T-cell (primary cell): ENCODE measurements around the gene GFOD1. TPM values are rescaled to one million over a fixed set of nuclear protein-coding genes. Genes with fewer than 3 reads are reported as not detected.

Experiments
- ATAC-seq, 4 experiments: fragments of 200-7000 bp in 3 of 4; fragments of 150-1000 bp in 1 of 4; cut with Tn5 transposase; replicated peaks in 1 of 4; 1 replicate in 3 of 4; 2 replicates in 1 of 4; pipeline ENCODE4 v1.10.0; 2021; ENCODE audit warnings: moderate library complexity in 3 of 4, mild to moderate bottlenecking in 2 of 4, moderate number of reproducible peaks in 1 of 4
- CTCF ChIA-PET, 2 donors: fragments of 300-600 bp; sonication (Branson Sonifier 250); formaldehyde crosslinking; loops; one replicate each; lab custom pipeline; 2022; ENCODE audit warnings: antibody characterized with exemption in 2 of 2; lab: Charles Lee
- POLR2A ChIA-PET, 2 donors: fragments of 300-600 bp; sonication (Branson Sonifier 250); formaldehyde crosslinking; loops; one replicate each; lab custom pipeline; 2022; ENCODE audit warnings: antibody characterized with exemption in 2 of 2; lab: Charles Lee
- DNase-seq, 35 experiments: peaks; one replicate each; pipeline versions ENCODE4 v3.0.0 to v3.0.0-alpha.2; 2013 to 2023
- H3K27ac ChIP-seq: one replicate; pipeline ENCODE4 v1.5.1; 2013; ENCODE audit warnings: low read length
- H3K27me3 ChIP-seq, 2 experiments: replicated peaks in 1 of 2; 1 replicate in 1 of 2; 2 replicates in 1 of 2; pipeline versions ENCODE4 v1.6.1 to v1.7.0; 2013; ENCODE audit warnings: low read length in 1 of 2, mixed read lengths in 1 of 2; ENCODE audit not compliant: control insufficient read depth in 2 of 2, insufficient read depth in 2 of 2; ENCODE audit errors: extremely low read depth in 1 of 2
- H3K36me3 ChIP-seq, 2 donors: 1 replicate in 1 of 2; 2 replicates in 1 of 2; pipeline versions ENCODE4 v1.6.1 to v1.7.0; 2013; ENCODE audit warnings: low read length in 1 of 2; ENCODE audit not compliant: control insufficient read depth in 2 of 2, insufficient read depth in 1 of 2; ENCODE audit errors: extremely low read depth in 1 of 2
- H3K4me1 ChIP-seq, 2 experiments: 1 replicate in 1 of 2; 2 replicates in 1 of 2; pipeline versions ENCODE4 v1.6.1 to v1.7.0; 2013; ENCODE audit warnings: low read length in 2 of 2, mixed read lengths in 1 of 2; ENCODE audit not compliant: insufficient read depth in 2 of 2, control insufficient read depth in 1 of 2; ENCODE audit errors: extremely low read depth in 1 of 2
- H3K4me3 ChIP-seq, 2 donors: 1 replicate in 1 of 2; 2 replicates in 1 of 2; pipeline versions ENCODE4 v1.5.1 to v1.7.0; 2013; ENCODE audit warnings: mild to moderate bottlenecking in 2 of 2, low read length in 1 of 2, moderate library complexity in 1 of 2; ENCODE audit not compliant: control insufficient read depth in 1 of 2; ENCODE audit errors: extremely low read depth in 1 of 2
- H3K9me3 ChIP-seq: 2 replicates; pipeline ENCODE4 v1.7.0; 2013
- H3K27ac Mint-ChIP-seq, 2 donors: one replicate each; pipeline ENCODE4 v1.8.0; 2020 to 2021; ENCODE audit warnings: mild to moderate bottlenecking in 2 of 2, mixed read lengths in 2 of 2
- H3K27me3 Mint-ChIP-seq, 2 donors: one replicate each; pipeline ENCODE4 v1.8.0; 2021 to 2022; ENCODE audit warnings: mixed read lengths in 2 of 2
- H3K36me3 Mint-ChIP-seq: one replicate; pipeline ENCODE4 v1.8.0; 2021; ENCODE audit warnings: mixed read lengths
- H3K4me1 Mint-ChIP-seq, 3 donors: one replicate each; pipeline ENCODE4 v1.8.0; 2020 to 2022; ENCODE audit warnings: mixed read lengths in 3 of 3, mild to moderate bottlenecking in 1 of 3
- H3K4me3 Mint-ChIP-seq, 3 donors: one replicate each; pipeline ENCODE4 v1.8.0; 2020 to 2022; ENCODE audit warnings: mild to moderate bottlenecking in 3 of 3, mixed read lengths in 3 of 3, moderate library complexity in 3 of 3
- H3K9me3 Mint-ChIP-seq, 3 donors: one replicate each; pipeline ENCODE4 v1.8.0; 2020 to 2022; ENCODE audit warnings: mixed read lengths in 3 of 3
- WGBS: methylation state at CpG from one replicate; pipeline ENCODE4 v1.1.5; 2013; ENCODE audit warnings: missing lambda C conversion rate; ENCODE audit not compliant: insufficient coverage; 5-methylcytosine and 5-hydroxymethylcytosine counted together
- total RNA-seq, 35 experiments: library from RNA in 6 of 35; stranded (reverse) in 6 of 35; fragments of 120-200 nt in 1 of 35; gene quantifications; one replicate each; pipeline versions ENCODE4 v1.2.1 to v1.2.4 and lab custom pipeline; 2013 to 2026

The GFOD1 gene
- total RNA-seq, 5 donors from 2014 or later (not counting 1 experiment from before 2014, with no cell fraction given): 1.9 to 3.2 (median 2.3) TPM

GRCh38 chr6:13355999-13356785, 131.2 kb downstream of the GFOD1 start:
- Histone ChIP-seq H3K36me3 (no peaks in the 10 kb centered on the region), H3K27ac (peak overlapping the region; percentile 81), H3K4me1 (peaks cover 29 to 30% of the 10 kb centered on the region in 2 experiments), H3K9me3 (no peaks in the 10 kb centered on the region), H3K4me3 (peak overlapping the region; percentile 36 to 42), H3K27me3 (no peaks in the 10 kb centered on the region)
- H3K27ac Mint-ChIP-seq: peak overlapping the region; percentile 88 to 91
- no peaks in the 10 kb centered on the region for H3K36me3 Mint-ChIP-seq
- peak; percentile 90 to 97 (median 95) for ATAC-seq
- no peaks in the 10 kb centered on the region for H3K9me3 Mint-ChIP-seq
- H3K4me3 Mint-ChIP-seq: peak overlapping the region; percentile 67 to 83 (median 75)
- ChIA-PET POLR2A (interaction anchor here in 1 of 2 donors (0.6 kb wide), 3 partner anchors 10 to 1641 kb away, joined by 3 to 15 read pairs (median 10); no protein-coding TSS in a partner anchor), CTCF (interaction anchor here (0.6 to 2.4 kb wide), 6 partner anchors 13 to 391 kb away, joined by 3 to 13 read pairs (median 4); partner anchors contain the start of genes SIRT5 (in 1 of the 2) and TBC1D7 (in 1 of the 2))
- peak in 16 of 35 experiments; percentile 7 to 70 (median 20) for DNase-seq
- H3K4me1 Mint-ChIP-seq: peaks cover 34 to 49% (median 48%) of the 10 kb centered on the region in 3 donors
- 0% methylated on average over 1 of the region's 6 CpGs for WGBS
- no peaks in the 10 kb centered on the region for H3K27me3 Mint-ChIP-seq

- no peaks in the 10 kb centered on the region for H3K36me3 Mint-ChIP-seq
- peak overlapping the region; percentile 81 for H3K27ac ChIP-seq
- 10% methylated on average over 1 of the region's 7 CpGs for WGBS
- H3K4me1 Mint-ChIP-seq: peaks cover 34 to 48% (median 47%) of the 10 kb centered on the region in 3 donors
- H3K9me3 ChIP-seq: no peaks in the 10 kb centered on the region
- H3K27me3 ChIP-seq: no peaks in the 10 kb centered on the region
- CTCF ChIA-PET: interaction anchor here (0.6 to 2.4 kb wide), 5 partner anchors 12 to 219 kb away, joined by 3 to 13 read pairs (median 3); partner anchors contain the start of genes SIRT5 (in 1 of the 2) and TBC1D7 (in 1 of the 2)
- H3K4me3 Mint-ChIP-seq: peak overlapping the region; percentile 67 to 83 (median 75)
- POLR2A ChIA-PET: interaction anchor here in 1 of 2 donors (0.6 to 0.7 kb wide), 5 partner anchors 11 to 1640 kb away, joined by 3 to 22 read pairs (median 3); no protein-coding TSS in a partner anchor
- peak overlapping the region; percentile 36 to 42 for H3K4me3 ChIP-seq
- H3K4me1 ChIP-seq: peaks cover 29 to 30% of the 10 kb centered on the region in 2 experiments
- no peaks in the 10 kb centered on the region for H3K9me3 Mint-ChIP-seq
- DNase-seq (peak in 5 of 35 experiments; percentile 6 to 59 (median 12)), ATAC-seq (peak; percentile 56 to 78 (median 61))
- no peaks in the 10 kb centered on the region for H3K27me3 Mint-ChIP-seq
- H3K27ac Mint-ChIP-seq: peak overlapping the region; percentile 88 to 91
- H3K36me3 ChIP-seq: no peaks in the 10 kb centered on the region
Measured at GRCh38 chr6:13355043-13355945, 132.1 kb downstream of the GFOD1 start.

- ATAC-seq (no peak), DNase-seq (no peak)
- Mint-ChIP-seq H3K36me3 (no peaks in the 10 kb centered on the region), H3K27ac (peak overlapping the region; percentile 88 to 91), H3K4me1 (peaks cover 34 to 48% (median 47%) of the 10 kb centered on the region in 3 donors), H3K9me3 (no peaks in the 10 kb centered on the region), H3K27me3 (no peaks in the 10 kb centered on the region), H3K4me3 (peak overlapping the region in 1 of 3 donors; percentile 83)
- H3K27me3 ChIP-seq: no peaks in the 10 kb centered on the region
- ChIA-PET CTCF (interaction anchor here (0.6 to 2.4 kb wide), 5 partner anchors 17 to 220 kb away, joined by 3 to 13 read pairs (median 3); partner anchors contain the start of genes SIRT5 (in 1 of the 2) and TBC1D7 (in 1 of the 2)), POLR2A (no interaction called here)
- no peaks in the 10 kb centered on the region for H3K9me3 ChIP-seq
- H3K27ac ChIP-seq: peak overlapping the region; percentile 81
- H3K4me3 ChIP-seq: no peak overlapping the region
- H3K36me3 ChIP-seq: no peaks in the 10 kb centered on the region
- 96% methylated on average over 10 of the region's 13 CpGs for WGBS
- peaks cover 29 to 30% of the 10 kb centered on the region in 2 experiments for H3K4me1 ChIP-seq
Measured at GRCh38 chr6:13354331-13355042, 132.9 kb downstream of the GFOD1 start.

- CTCF ChIA-PET: no interaction called here
- no peaks in the 10 kb centered on the region for H3K27me3 Mint-ChIP-seq
Measured at GRCh38 chr6:13352165-13352564, 135.2 kb downstream of the GFOD1 start.

GRCh38 chr6:13351271-13351670, 136.1 kb downstream of the GFOD1 start:
- H3K4me3 Mint-ChIP-seq: no peak overlapping the region
- no peaks in the 10 kb centered on the region for H3K36me3 Mint-ChIP-seq
- H3K27me3 ChIP-seq: no peaks in the 10 kb centered on the region
- H3K4me1 Mint-ChIP-seq: peaks cover 28 to 29% (median 29%) of the 10 kb centered on the region in 3 donors
- ATAC-seq (no peak), DNase-seq (no peak)
- no peak overlapping the region for H3K4me3 ChIP-seq
- no peaks in the 10 kb centered on the region for H3K27me3 Mint-ChIP-seq
- peaks cover 19 to 22% of the 10 kb centered on the region in 2 experiments for H3K4me1 ChIP-seq
- ChIA-PET CTCF (no interaction called here), POLR2A (interaction anchor here in 1 of 2 donors (0.6 kb wide), 1 partner anchor 171 kb away, joined by 4 read pairs; no protein-coding TSS in a partner anchor)
- H3K27ac Mint-ChIP-seq: no peak overlapping the region
- no peaks in the 10 kb centered on the region for H3K9me3 Mint-ChIP-seq
- H3K9me3 ChIP-seq: no peaks in the 10 kb centered on the region
- 96% methylated on average over 11 of the region's 12 CpGs for WGBS
- H3K36me3 ChIP-seq: no peaks in the 10 kb centered on the region
- H3K27ac ChIP-seq: no peak overlapping the region

More at GRCh38 chr6:13352165-13352564, 135.2 kb downstream of the GFOD1 start:
- Mint-ChIP-seq H3K9me3 (no peaks in the 10 kb centered on the region), H3K27ac (no peak overlapping the region), H3K4me1 (peaks cover 34 to 37% (median 37%) of the 10 kb centered on the region in 3 donors), H3K4me3 (no peak overlapping the region), H3K36me3 (no peaks in the 10 kb centered on the region)
- POLR2A ChIA-PET: no interaction called here
- WGBS: 97% methylated on average over 4 of the region's 9 CpGs
- DNase-seq (no peak), ATAC-seq (no peak)
- Histone ChIP-seq H3K4me3 (no peak overlapping the region), H3K27ac (no peak overlapping the region), H3K4me1 (peaks cover 27 to 29% of the 10 kb centered on the region in 2 experiments), H3K9me3 (no peaks in the 10 kb centered on the region), H3K36me3 (no peaks in the 10 kb centered on the region), H3K27me3 (no peaks in the 10 kb centered on the region)
